GM21360 (cell line): ENCODE results near the gene SH2D2A.

Source experiments
- ATAC-seq: cut with Tn5 transposase; IDR thresholded peaks from one replicate; pipeline ENCODE4 v1.9.1; 2021; ENCODE audit warnings: mild to moderate bottlenecking, moderate library complexity; ENCODE audit not compliant: unreplicated experiment

SH2D2A gene

DNA sequence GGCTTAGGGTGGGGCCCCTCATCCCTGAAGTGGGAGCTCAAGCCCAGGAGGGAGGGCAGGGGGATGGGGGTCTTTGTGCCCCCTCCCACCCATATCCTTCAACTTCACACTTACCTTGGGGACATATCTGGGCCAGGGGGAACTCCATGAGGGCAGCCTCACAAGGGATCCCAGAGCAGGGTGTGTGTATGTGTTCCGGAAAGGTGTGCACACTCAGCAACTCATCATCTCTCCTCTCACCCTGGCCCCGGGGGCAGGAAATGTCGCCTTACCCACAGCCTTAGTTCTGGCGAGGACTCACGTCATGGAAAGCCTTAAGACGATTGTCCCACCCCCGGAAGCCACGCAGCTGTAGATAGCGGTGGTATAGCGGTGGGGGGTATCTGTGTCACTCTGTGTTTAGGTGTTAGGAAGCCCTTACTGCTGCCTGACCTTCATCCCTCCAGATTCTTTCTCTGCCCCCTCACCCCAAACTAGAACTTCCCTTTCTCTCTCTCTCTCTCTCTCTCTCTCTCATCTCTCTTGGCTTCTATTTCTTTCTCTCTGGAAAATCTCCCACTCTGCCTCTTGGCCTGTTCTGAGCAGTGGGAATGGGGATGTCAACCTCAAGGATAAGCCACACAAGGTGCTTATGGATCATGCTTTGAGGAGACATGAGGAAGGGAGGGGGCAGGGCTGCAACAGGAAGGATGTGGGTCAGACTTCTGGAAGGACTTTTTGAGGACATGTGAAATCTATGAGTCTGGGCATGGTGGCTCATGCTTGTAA lies at the start of gene SH2D2A:
Gene SH2D2A (minus strand): TSS at position 288 of the 768 bp plus-strand sequence. CDS start 140 bp downstream, at position 148.
- peak; percentile 59 for ATAC-seq

DNA sequence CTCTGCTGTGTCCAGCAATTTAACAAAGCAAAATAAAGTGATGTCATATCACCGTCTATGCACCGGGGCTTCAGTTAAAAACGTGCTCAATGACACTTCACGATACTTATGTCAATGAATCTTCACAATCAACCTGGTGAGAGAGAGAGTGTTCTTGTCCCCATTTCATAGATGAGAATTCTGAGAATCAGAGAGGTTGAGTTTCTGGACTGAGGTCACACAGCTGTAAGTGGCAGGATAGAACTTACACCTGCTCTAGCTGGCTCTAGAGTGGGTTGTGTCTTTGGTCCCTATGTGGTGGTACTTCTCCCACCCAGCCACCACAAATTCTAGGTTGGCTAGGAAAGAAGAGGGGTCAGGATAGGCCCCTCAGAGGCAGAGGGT lies 49.2 kb upstream of the SH2D2A start:
- no peak for ATAC-seq

- ATAC-seq = no peak
Measured at GRCh38 chr1:156865258-156865657, 48.6 kb upstream of the SH2D2A start.

- ATAC-seq = no peak
Measured at GRCh38 chr1:156864796-156865195, 48.1 kb upstream of the SH2D2A start.

DNA sequence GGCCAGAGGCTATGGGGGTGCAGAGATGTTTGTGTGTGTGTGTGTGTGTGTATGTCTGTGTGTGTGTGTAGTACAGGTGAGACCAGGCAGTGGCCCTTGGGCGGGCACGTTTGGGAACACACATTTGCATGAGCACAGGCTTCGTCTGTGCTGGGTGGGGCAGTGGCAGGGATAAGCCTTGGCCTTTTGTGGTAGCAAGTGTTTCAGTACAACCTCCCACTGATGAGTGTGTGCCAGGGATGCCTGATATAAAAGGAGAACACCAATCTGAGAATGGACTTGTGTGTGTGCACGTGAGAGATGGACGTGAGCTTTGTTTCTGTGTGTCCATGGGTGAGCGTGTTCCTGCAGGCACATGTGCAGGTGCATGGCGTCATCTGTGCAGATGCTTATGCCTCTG lies 47.0 kb upstream of the SH2D2A start:
- no peak for ATAC-seq

DNA sequence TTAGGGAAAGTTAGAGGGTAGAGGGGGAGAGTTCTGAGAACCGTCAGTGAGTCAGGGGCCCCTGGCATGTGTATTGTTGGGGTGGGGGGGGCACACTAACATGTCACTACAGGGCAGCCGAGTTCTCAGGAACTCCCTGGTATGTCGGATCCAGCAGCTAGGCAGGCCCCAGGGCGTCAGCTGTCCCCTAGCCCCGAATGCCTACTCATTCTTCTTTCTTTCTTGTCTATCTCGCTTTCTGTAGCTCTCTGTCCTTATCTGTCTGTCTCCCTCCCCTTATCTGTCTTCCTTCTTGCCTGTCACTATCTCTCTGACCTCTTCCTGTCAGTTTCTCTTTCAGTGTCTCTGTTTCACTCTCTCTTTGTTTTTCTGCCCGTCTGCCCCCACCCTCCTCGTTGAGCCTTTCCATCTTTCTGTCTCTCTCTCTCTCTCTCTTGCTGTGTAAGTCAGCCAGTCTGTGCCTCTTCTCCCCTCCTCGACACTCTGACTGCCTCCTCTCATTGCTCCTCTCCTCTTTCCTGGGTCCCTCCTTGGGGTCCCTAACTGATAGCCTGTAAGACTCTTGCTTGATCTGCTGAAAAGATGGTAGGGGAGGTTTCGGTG lies 46.5 kb upstream of the SH2D2A start:
- ATAC-seq = no peak

GRCh38 chr1:156862584-156862983 lies 45.9 kb upstream of the SH2D2A start:
- no peak for ATAC-seq

GRCh38 chr1:156860628-156861423 lies 44.2 kb upstream of the SH2D2A start, which contains the start of gene NTRK1:
Gene NTRK1 (plus strand): TSS chr1:156860865. CDS start chr1:156860935, 70 bp downstream.
- no peak for ATAC-seq

- no peak for ATAC-seq
Measured at GRCh38 chr1:156860113-156860627, 43.5 kb upstream of the SH2D2A start.

- no peak for ATAC-seq
Measured at GRCh38 chr1:156859523-156860112, 43.0 kb upstream of the SH2D2A start.

DNA sequence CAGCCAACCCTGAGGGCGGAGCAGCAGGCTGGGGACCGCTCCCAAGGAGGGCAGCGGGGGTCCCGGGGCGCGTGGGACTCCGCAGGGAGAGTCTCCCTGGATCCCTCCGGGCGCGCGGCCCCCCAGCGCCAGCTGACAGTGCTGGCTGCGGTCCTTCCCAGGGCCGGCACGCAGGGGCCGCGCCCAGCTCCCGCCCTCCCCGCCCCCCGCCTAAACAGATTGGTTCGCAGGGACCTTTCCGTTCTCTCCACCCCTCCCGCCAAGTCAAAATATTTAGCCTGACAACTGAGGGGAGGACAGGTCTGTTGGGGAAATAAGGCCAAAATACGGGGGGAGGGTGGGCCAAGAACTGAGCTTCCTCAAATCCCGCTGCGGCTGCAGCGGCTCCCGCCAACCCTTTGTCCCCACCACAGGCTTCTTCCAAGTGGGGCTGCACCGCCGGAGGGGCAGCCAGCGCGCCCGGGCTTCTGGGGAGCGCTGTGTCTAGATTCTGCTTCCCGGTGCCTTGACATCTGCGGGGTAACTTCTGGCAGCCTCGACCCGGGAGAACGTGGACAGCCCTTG lies 42.4 kb upstream of the SH2D2A start, which contains the start of gene INSRR:
Gene INSRR (minus strand): TSS at position 159 of the 564 bp plus-strand sequence. CDS start 496 bp downstream, outside the sequence.
- ATAC-seq = no peak

- no peak for ATAC-seq
Measured at GRCh38 chr1:156858555-156858956, 41.9 kb upstream of the SH2D2A start.

GRCh38 chr1:156857532-156857931 lies 40.9 kb upstream of the SH2D2A start:
- no peak for ATAC-seq

- no peak for ATAC-seq
Measured at GRCh38 chr1:156856282-156856785, 39.7 kb upstream of the SH2D2A start.

GRCh38 chr1:156854634-156855033 lies 38.0 kb upstream of the SH2D2A start:
- ATAC-seq = no peak

GRCh38 chr1:156853761-156854160 lies 37.1 kb upstream of the SH2D2A start:
- ATAC-seq = no peak

- ATAC-seq = no peak
Measured at GRCh38 chr1:156852418-156852874, 35.8 kb upstream of the SH2D2A start.

DNA sequence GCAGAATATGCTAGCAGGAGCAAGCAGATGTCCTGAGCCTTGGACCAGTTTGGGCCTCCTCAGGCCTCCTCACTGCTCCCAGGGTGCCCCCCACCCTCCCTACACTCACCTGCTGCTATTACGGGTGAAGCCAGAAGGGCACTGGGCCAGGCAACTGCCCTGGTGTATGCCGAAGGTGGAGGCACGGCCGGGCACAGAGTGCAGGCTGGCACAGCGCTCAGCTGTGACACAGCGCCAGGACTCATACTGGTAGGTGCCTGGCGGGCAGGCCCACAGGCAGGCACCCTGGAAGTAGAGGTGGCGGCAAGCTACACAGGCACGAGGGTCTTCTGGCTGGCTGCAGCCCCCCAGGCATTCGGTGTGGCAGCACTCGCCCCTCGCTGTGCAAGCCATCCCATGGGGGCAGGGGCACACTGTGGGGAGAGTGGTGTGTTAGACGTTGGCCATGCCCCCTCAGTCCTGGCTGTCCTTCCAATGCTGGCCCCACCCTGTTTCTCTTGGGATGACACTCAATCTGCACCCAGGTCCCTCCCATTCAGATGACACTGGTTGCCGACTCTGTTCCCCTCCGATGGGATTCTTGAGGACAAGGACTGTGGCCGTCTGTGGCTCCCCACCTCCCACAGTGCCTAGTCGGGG lies 35.2 kb upstream of the SH2D2A start:
- ATAC-seq = no peak

GRCh38 chr1:156849151-156849496 lies 32.5 kb upstream of the SH2D2A start:
- no peak for ATAC-seq
